Nucleus accumbens (tissue), 56 donors: ENCODE results near the gene GSTA1.
"Not testable (repeated sequence)": the region's sequence is repeated elsewhere in the genome, so short reads cannot be mapped to it uniquely, and the experiment has no call there.

ENCODE experiments used
- DNase-seq, 56 donors: peaks; one replicate each; lab custom pipeline; 2025; lab: John Stamatoyannopoulos, UW

GSTA1 gene

GRCh38 chr6:52803668-52804255 lies at the start of gene GSTA1:
Gene GSTA1, minus strand, starts transcription at chr6:52803816. Its CDS starts 4,549 bp downstream, at chr6:52799267.
- DNase-seq = not testable (repeated sequence)

GRCh38 chr6:52849137-52849536 lies 45.5 kb upstream of the GSTA1 start:
- DNase-seq = no peak

GRCh38 chr6:52846002-52846401 lies 42.4 kb upstream of the GSTA1 start:
- no peak for DNase-seq

DNA sequence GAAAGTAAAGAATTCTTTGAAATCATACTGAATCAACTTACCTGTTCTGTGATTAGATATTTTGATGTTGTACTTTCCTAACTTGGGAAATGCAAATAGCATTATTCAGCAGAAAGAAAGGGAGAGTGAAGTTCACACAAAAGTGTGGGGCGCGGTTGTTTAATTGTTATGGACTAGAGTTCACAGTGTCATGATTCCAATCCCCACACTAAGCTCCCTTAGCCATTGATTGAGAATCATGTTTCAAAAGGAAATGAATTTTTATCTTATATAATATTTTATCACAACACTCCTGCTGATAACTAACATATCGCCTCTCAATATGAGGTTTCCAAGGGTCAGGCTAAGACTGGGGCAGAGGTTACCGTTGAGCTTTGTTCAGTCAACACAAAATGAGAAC lies 40.0 kb upstream of the GSTA1 start:
- DNase-seq = no peak

DNA sequence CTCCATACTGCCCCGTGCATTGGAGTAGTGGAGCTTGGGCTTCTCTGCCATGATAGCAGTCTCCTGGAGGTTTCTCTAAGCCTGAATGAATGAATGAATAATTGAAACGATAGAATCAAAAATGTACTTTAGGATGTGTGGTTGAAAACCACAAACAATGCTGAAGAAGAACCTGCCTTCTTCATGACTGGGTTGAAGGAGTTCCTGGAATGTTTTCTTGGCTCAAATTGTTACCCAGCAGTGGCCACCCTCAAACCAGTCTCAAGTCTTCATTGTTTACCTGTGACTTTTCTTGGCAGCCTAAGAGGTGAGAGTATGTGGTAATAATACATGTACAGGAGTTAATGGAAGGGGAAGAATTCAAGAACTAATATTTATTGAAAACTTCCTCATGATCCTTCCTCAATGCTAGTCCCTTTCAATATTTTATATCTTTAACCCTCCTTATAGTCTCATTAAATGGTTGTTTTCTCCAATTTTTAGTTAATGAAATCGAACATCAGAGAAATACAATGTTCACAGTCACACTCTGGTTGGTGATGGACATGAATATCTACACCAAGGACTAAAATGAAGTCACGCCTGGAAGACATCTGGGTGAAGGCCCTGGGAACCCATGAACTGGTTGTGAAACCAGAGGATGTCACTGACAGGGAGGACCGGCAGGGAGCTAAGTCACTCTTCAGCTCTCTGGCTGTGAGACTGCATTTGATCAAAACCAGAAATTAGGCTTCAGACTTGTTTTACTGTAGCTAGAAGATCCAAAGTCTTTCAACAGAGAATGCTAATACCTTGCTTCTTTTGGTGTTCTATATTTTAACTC lies 37.4 kb upstream of the GSTA1 start, which contains the start of gene GSTA5:
Gene GSTA5 (minus strand): TSS at position 51 of the 823 bp plus-strand sequence.
- DNase-seq = no peak

DNA sequence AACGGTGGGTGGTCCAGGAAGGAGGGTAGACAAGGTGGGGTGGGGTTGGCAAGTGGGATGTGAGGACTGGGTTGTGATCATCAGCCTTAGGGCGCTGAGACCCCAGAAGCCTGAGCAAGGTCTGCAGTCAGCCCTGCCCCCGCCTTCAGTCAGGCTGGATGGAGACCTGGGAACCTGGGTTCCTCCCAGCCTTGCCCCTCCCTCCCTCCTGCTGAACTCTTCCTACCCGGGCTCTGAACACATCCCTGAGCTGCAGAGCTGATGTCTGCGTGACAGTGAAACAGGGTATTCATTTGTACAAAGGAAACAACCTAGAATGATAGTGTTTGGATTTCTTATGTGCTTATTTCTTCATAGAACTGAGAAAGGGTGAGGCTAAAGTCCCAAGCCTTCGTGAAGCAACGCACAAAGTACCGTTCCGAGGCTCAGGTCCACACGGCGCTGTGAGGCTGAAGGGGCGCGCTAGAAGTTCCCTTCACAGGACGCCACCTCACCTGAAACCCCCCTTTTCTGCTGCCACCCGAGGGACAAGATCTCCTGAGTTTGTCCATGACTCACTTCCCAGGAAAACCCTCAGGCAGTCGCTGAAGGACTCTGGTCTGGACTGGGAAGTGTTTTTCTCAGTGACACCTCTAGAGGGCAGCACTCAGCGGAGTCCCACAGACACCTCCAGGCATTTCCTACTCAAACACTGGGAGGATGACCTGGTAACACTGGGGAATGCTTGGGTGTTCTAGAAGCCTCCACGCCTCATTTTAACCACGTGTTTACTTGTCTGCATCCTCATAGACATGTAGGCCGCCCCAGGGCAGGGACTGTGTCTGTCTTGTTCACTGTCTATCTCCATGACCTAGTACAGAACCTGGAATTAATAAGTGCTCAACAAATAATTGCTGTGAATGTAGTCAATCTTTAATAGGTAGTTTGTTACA lies 35.8 kb upstream of the GSTA1 start:
- peak in 23 of 56 donors; percentile 1 to 40 (median 6) for DNase-seq

DNA sequence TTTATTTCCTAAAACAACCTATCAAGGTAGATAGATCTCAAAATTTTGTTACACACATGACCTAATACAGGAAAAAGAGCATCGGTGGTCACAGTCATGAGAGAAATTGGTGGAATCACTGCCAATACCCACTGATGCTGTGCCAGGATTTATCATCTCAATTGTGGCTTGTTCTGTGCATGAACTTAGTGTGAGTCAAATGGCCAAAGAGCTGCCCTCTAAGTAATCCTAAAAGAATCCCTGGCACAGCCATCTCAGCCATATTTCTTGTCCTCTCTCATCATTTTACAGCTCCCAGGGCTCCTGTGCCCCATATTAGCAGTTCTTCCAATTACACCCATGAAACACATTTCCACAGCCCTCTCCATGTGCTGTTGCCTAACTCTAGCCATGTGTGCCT lies 30.9 kb upstream of the GSTA1 start:
- DNase-seq = no peak

- not testable (repeated sequence) for DNase-seq
These were observed 27.3 kb upstream of the GSTA1 start for GRCh38 chr6:52830869-52831268.

DNA sequence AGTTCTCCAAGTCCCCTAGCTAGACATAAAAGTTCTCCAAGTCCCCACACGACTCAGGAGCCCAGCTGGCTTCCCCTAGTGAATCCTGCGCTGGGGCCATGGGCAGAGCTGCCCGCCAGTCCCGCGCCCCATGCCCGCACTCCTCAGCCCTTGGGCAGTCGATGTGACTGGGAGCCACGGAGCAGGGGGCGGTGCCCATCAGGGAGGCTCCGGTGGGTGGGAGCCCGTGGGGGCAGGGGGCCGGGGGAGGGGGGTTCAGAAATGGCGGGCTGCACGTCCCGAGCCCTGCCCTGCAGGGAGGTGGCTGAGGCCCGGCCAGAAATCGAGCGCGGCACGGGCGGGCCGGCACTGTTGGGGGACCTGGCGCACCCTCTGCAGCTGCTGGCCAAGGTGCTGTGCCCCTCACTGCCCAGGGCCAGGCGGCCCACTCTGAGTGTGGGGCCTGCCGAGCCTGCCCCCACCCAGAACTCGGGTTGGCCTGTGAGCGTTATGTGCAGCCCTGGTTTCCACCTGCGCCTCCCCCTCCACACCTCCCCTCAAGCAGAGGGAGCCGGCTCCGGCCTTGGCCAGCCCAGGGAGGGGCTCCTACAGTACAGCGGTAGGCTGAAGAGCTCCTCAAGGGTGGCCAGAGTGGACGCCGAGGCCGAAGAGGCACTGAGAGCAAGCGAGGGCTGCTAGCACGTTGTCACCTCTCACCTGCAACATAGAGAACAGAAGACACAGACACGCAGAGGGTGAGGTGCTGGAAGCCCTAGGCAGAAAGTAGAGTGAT lies 25.6 kb upstream of the GSTA1 start:
- no peak for DNase-seq

DNA sequence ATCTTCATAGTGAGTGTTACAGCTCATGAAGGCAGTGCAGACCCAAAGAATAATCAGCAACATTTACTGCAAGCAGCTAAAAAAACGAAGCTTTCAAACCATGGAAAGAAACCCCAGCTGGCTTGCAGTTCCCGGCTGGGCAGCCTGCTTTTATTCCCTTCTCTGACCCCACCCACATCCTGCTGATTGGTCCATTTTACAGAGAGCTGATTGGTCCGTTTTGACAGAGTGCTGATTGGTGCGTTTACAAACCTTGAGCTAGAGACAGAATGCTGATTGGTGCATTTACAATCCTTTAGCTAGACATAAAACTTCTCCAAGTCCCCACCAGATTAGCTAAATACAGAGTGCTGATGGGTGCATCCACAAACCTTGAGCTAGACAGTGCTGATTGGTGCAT lies 25.0 kb upstream of the GSTA1 start:
- DNase-seq = not testable (repeated sequence)

DNA sequence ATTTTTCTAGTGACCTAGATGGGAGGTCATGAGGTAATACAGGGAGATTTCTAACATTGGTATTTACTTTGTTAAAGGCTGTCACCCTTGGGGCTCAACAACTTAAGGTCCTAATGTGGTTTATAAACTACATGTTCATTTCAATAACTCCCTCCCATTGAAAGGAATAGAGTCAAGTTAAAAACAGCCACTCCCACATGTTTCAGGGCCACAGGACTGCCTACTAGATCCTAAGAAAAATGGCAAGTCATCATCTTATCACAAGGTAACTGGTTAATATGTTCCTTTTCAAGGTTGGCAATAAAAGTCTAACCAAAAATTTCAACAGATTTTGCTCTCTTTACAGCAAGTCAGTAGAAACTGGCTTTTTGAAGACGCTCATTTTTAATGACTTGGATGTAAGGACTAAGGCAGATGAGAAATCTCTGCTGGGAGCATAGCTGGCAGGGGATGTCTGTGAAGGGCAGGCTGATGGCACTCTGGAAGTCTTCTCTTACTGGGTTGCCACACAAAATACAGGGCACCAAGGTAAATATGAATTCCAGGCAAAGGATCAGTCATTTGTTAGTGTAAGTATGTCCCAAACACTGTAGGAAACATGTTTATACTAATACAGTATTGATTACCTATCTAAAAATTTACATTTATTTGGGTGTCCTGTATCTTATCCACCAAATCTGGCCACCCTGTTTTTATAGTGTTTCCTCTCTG lies 23.6 kb upstream of the GSTA1 start:
- DNase-seq = not testable (repeated sequence)

DNA sequence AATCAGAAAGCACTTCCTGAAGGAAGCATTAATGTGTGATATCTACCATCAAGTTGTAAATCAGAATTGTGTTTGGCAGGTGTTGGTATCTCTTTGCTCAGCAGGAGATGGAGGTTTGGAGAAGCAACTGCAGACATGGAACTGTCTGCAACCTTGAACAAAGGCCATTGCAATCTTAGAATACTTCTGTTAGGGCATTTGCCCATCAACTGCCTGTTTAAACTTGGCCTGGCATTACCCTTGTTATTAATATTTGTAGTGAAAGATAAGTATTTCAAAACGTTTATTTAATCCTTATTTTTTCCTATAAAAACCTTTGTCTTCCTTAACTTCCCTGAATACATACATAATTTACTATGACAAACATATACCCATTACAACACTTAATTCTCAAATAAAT lies 22.9 kb upstream of the GSTA1 start:
- DNase-seq = no peak

DNA sequence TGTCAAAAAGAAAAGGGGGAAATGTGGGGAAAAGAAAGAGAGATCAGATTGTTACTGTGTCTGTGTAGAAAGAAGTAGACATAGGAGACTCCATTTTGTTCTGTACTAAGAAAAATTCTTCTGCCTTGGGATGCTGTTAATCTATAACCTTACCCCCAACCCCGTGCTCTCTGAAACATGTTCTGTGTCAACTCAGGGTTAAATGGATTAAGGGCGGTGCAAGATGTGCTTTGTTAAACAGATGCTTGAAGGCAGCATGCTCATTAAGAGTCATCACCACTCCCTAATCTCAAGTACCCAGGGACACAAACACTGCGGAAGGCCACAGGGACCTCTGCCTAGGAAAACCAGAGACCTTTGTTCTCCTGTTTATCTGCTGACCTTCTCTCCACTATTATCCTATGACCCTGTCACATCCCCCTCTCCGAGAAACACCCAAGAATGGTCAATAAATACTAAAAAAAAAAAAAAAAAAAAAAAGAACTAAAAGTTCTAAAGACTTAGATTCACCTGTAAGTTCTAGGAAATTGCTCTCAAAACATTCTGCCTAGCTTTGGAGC lies 22.4 kb upstream of the GSTA1 start:
- not testable (repeated sequence) for DNase-seq

DNA sequence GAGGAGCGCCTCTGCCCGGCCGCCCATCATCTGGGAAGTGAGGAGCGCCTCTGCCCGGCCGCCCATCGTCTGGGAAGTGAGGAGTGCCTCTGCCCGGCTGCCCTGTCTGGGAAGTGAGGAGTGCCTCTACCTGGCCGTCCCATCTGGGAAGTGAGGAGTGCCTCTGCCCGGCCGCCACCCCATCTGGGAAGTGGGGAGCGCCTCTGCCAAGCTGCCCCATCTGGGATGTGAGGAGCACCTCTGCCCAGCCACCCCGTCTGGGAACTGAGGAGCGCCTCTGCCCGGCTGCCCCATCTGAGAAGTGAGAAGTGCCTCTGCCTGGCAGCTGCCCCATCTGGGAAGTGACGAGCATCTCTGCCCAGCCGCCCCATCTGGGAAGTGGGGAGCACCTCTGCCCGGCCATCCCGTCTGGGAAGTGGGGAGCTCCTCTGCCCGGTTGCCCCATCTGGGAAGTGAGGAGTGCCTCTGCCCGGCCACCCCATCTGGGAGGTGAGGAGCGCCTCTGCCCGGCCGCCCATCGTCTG lies 21.7 kb upstream of the GSTA1 start:
- DNase-seq = not testable (repeated sequence)

DNA sequence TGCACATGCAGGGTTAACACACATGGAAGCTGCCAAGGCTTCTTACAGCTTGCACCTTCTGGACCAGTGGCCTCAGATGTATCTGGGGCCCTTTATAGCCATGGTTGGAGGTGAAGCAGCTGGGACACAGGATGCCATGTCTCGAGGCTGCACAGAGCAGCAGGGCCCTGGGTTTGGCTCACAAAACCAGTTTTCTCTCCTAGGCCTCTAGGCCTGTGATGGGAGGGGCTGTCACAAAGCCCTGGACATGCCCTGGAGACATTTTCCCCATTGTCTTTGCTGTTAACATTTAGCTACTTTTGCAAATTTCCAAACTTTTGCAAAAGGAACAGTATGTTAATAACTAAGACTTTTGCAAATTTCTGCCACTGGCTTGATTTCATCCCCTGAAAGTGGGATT lies 18.2 kb upstream of the GSTA1 start:
- DNase-seq = no peak

- DNase-seq = no peak
These were observed 16.6 kb upstream of the GSTA1 start for GRCh38 chr6:52820198-52820597.

- DNase-seq = peak in 13 of 56 donors; percentile 1 to 29 (median 3)
These were observed 11.8 kb upstream of the GSTA1 start for GRCh38 chr6:52815167-52816092.

DNA sequence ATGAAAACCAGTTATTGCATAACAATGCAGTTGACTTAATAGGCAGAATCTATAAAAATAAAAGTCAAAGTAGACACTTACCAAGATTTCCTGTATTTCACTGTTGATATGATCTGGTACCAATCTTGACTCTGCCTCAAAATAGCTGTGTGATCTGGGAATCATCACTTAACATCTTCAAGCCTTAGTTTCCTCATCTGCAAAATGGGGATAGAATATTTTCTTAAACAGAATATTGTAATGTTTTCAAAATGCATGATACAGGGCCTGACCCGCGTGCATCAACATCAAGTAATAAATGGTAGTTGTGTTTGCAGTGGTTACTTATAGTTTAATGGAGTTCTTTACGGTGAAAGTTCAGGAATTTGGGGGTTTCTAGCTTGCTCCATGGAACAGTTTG lies 10.9 kb upstream of the GSTA1 start:
- not testable (repeated sequence) for DNase-seq
